BE2C (cell line): ENCODE results near the gene PSMB5.
A peak's percentile ranks its signal among the peaks of the same experiment; 100 is the strongest.

Source experiments
- DNase-seq: peaks from one replicate; pipeline ENCODE4 v3.0.0-alpha.2; 2020
- H3K27me3 ChIP-seq: fragments of 250-450 bp; sonication (Bioruptor Pico); 2 replicates; pipeline ENCODE4 v1.5.1; 2020; ENCODE audit warnings: mild to moderate bottlenecking
- H3K36me3 ChIP-seq: fragments of 250-450 bp; sonication (Bioruptor Pico); 2 replicates; pipeline ENCODE4 v1.5.1; 2020; ENCODE audit warnings: mild to moderate bottlenecking
- H3K4me1 ChIP-seq: fragments of 250-450 bp; sonication (Bioruptor Pico); 2 replicates; pipeline ENCODE4 v1.5.1; 2020
- H3K4me3 ChIP-seq: 2 replicates; pipeline ENCODE4 v1.5.1; 2011; ENCODE audit warnings: low read depth, low read length
- H3K9me3 ChIP-seq: fragments of 250-450 bp; sonication (Bioruptor Pico); 2 replicates; pipeline ENCODE4 v1.5.1; 2020
- TF ChIP-seq, protein P1 (sequence below): IDR thresholded peaks from 2 replicates; pipeline ENCODE4 v1.5.1; 2012; ENCODE audit warnings: mild to moderate bottlenecking, low read depth, low read length

The PSMB5 gene

GRCh38 chr14:23062002-23062401, 27.3 kb upstream of the PSMB5 start:
- no peak overlapping the region for H3K4me3 ChIP-seq
- H3K9me3 ChIP-seq, result no peaks in the 10 kb centered on the region
- H3K4me1 ChIP-seq, result no peaks in the 10 kb centered on the region
- TF ChIP-seq, protein P1, sequence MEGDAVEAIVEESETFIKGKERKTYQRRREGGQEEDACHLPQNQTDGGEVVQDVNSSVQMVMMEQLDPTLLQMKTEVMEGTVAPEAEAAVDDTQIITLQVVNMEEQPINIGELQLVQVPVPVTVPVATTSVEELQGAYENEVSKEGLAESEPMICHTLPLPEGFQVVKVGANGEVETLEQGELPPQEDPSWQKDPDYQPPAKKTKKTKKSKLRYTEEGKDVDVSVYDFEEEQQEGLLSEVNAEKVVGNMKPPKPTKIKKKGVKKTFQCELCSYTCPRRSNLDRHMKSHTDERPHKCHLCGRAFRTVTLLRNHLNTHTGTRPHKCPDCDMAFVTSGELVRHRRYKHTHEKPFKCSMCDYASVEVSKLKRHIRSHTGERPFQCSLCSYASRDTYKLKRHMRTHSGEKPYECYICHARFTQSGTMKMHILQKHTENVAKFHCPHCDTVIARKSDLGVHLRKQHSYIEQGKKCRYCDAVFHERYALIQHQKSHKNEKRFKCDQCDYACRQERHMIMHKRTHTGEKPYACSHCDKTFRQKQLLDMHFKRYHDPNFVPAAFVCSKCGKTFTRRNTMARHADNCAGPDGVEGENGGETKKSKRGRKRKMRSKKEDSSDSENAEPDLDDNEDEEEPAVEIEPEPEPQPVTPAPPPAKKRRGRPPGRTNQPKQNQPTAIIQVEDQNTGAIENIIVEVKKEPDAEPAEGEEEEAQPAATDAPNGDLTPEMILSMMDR, result no peak
- DNase-seq, result no peak
- H3K27me3 ChIP-seq, result no peaks in the 10 kb centered on the region
- H3K36me3 ChIP-seq, result peaks cover 69% of the 10 kb centered on the region

DNA sequence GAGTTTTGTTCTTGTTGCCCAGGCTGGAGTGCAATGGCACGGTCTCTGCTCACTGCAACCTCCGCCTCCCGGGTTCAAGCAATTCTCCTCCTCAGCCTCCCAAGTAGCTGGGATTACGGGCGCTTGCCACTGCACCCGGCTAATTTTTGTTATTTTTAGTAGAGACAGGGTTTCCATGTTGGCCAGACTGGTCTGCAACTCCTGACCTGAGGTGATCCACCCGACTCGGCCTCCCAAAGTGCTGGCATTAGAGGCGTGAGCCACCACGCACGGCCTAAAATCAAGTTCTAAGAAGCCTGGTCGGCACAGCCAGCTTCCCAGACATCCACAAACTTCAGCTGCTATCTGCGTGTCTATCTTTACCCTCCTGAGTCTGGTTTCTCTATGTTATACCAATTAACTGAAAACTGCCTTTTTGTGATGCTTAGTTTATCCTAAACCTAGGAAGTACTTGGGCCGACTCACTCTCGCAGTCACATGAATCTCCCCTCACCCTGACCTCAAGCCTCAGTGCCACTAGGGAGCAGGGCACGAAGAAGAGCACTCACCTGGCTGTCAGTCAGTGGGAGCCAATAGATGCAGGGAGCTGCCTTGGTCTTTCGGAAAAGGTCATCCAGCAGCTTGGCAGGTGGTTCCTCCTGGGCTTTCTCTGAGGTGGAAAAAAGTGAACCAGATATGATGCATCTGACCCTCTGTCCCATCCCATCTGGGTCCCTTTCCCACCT, 26.0 kb upstream of the PSMB5 start:
- H3K9me3 ChIP-seq, result no peaks in the 10 kb centered on the region
- no peak overlapping the region for H3K4me3 ChIP-seq
- no peak for DNase-seq
- TF ChIP-seq, protein P1, result no peak
- peaks cover 3% of the 10 kb centered on the region; the same call in 1 of the 2 replicates for H3K4me1 ChIP-seq
- H3K27me3 ChIP-seq, result no peaks in the 10 kb centered on the region
- peaks cover 57% of the 10 kb centered on the region for H3K36me3 ChIP-seq

- no peaks in the 10 kb centered on the region for H3K9me3 ChIP-seq
- TF ChIP-seq, protein P1, result no peak
- peaks cover 11% of the 10 kb centered on the region for H3K4me1 ChIP-seq
- H3K36me3 ChIP-seq, result peaks cover 54% of the 10 kb centered on the region
- H3K4me3 ChIP-seq, result no peak overlapping the region
- no peaks in the 10 kb centered on the region for H3K27me3 ChIP-seq
- DNase-seq, result no peak
Observed at GRCh38 chr14:23058654-23059504, 24.2 kb upstream of the PSMB5 start.

DNA sequence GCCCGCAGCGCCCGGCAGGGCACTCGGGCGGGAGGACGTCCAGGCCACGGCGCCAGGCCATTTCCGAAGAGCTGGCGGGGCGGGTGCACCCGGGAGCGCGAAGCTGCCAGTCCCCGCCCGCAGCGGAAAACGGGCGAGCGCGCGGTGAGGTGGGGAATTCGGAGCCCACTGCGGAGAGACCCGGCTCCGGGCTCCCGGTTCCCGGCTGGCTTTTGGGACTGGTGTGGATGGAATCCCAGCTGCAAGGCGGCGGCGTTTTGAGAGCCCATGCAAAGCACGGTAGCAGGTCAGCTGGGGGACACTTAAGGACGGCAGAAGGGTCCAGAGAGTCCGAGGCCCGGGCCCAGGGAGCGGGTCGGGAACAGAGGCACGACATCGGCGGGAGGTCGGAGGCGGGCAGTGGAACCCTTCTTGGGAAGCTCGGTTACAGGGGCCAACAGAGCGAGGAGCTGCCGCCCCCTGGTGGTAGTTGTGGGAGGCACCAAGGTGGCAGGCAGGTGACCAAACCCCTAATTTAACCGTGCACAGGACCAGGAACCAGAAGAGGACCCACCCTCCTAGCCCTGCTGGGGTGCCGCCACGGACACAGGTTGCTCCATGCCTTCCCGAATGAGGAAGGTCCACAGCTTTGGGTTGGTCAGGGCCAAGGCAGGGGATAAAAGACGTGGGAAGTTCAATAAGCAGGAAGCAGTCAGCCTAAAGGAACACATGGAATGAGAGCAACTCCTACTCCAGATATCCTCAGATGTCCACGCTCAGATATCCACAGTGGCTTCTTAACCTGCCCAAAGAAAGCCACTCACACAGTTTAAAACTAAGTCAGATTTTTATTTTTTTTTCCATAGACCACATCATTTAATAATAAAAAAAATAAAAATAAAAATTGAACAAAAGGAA, 23.3 kb upstream of the PSMB5 start:
- Histone ChIP-seq H3K9me3 (no peaks in the 10 kb centered on the region), H3K4me3 (peak overlapping the region; percentile 79), H3K36me3 (peaks cover 54% of the 10 kb centered on the region), H3K4me1 (peaks cover 11% of the 10 kb centered on the region), H3K27me3 (no peaks in the 10 kb centered on the region)
- TF ChIP-seq, protein P1, result peak; percentile 93
- peak; percentile 94 for DNase-seq

GRCh38 chr14:23056956-23057756, 22.5 kb upstream of the PSMB5 start, which contains the start of gene CDH24:
TSS of gene CDH24 (minus strand) at chr14:23057520. CDS start at chr14:23055733, 1,787 bp downstream.
- peaks cover 54% of the 10 kb centered on the region for H3K36me3 ChIP-seq
- TF ChIP-seq, protein P1, result no peak
- DNase-seq, result peak; percentile 88

More at GRCh38 chr14:23056956-23057756, 22.5 kb upstream of the PSMB5 start, which contains the start of gene CDH24:
- Histone ChIP-seq H3K4me3 (peak within 1 kb of the TSS; percentile 79), H3K9me3 (no peaks in the 10 kb centered on the region), H3K27me3 (no peaks in the 10 kb centered on the region), H3K4me1 (peaks cover 11% of the 10 kb centered on the region)
